Measurements from ENCODE around the gene SPACA9.

GRCh38 chr9:132838291-132838690 lies 40.4 kb upstream of the SPACA9 start:
- TF ChIP-seq CTCF (conservative IDR thresholded peaks at IDR 0.05) (no peak), EZH2 (IDR thresholded peaks at IDR 0.05; ENCODE audit: low read depth) (no peak)
